Activated T-helper 1 cell treated with anti-CD3 and anti-CD28 coated beads, Interleukin-12 subunit alpha, Interleukin-12 subunit beta, Interleukin-2, Interleukin-4 antibody, amounts not matched to agents 30 ng/mL and 10 ng/mL and 1 ng/mL, durations not matched to agents 14 hours and 24 hours and 36 hours (primary cell): ENCODE results near the gene PRAMEF8. TPM values are rescaled to one million over a fixed set of nuclear protein-coding genes. Genes with fewer than 3 reads are reported as not detected.
"Not testable (repeated sequence)": the region's sequence is repeated elsewhere in the genome, so short reads cannot be mapped to it uniquely, and the experiment has no call there.

ENCODE experiments used
- DNase-seq: peaks from one replicate; pipeline ENCODE4 v3.0.0; 2021; ENCODE audit warnings: low spot score
- H3K27ac Mint-ChIP-seq: one replicate; pipeline ENCODE4 v1.8.0; 2021; ENCODE audit warnings: mild to moderate bottlenecking, mixed read lengths
- H3K27me3 Mint-ChIP-seq: one replicate; pipeline ENCODE4 v1.8.0; 2022; ENCODE audit warnings: mild to moderate bottlenecking, moderate library complexity, mixed read lengths; ENCODE audit not compliant: insufficient read depth
- H3K36me3 Mint-ChIP-seq: one replicate; pipeline ENCODE4 v1.8.0; 2021; ENCODE audit warnings: low read depth, mixed read lengths
- H3K4me1 Mint-ChIP-seq: one replicate; pipeline ENCODE4 v1.8.0; 2021; ENCODE audit warnings: low read depth, mixed read lengths
- H3K4me3 Mint-ChIP-seq: one replicate; pipeline ENCODE4 v1.8.0; 2021; ENCODE audit warnings: mild to moderate bottlenecking, moderate library complexity, mixed read lengths
- H3K9me3 Mint-ChIP-seq: one replicate; pipeline ENCODE4 v1.8.0; 2021; ENCODE audit warnings: mixed read lengths
- intact Hi-C: fragments of 100-400 bp; cut with micrococcal nuclease; formaldehyde crosslinking; loops from one replicate; pipeline ENCODE4 v1.15.1; 2024
- total RNA-seq: library from RNA; stranded (reverse); gene quantifications from 2 replicates; pipeline ENCODE4 v1.2.3, GENCODE V29; 2022

The PRAMEF8 gene
- not detected in 2 replicates for total RNA-seq

DNA sequence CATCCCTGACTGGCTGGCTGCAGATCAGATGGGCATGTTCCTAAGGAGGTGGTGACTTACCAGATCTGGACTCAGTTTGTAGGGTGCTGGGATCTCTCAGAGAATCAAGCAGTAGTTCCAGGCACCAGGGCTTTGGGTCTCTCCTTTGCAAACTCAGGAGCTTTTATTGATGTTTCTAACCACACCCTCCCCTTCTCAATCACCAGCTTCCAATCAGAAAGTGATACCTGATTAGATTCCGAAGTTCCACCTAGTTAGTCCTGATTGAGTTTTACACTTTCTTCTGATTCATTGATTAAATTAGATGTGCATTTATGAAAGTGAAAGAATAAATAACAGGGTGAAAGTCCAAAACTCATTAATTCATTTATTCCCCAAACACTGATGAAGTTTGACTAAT, at the start of gene PRAMEF8:
TSS of gene PRAMEF8 (minus strand) at position 101 of the 400 bp plus-strand sequence. CDS start 1,046 bp downstream, outside the sequence.
- H3K4me1 Mint-ChIP-seq, H3K27me3 Mint-ChIP-seq, intact Hi-C loops, H3K36me3 Mint-ChIP-seq, DNase-seq, H3K4me3 Mint-ChIP-seq, H3K27ac Mint-ChIP-seq, H3K9me3 Mint-ChIP-seq: not testable (repeated sequence)

DNA sequence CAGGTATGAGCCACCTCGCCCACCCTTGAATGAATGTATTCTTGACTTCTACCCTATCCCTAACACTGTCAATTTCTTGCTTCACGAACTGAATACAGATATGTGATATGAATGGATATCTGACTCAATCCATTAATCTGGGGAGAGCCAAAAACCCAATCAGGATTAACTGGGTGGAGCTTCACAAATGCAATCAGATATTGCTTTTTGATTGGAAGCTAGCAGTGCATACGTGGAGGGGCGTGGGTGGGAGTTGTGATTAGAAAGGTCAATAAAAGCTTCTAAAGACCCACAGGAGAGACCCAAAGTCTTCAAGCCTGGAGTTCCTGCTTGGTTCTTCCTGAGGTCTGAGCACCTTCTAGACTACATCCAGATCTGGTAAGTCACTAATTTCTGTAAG, 30.3 kb upstream of the PRAMEF8 start, which contains the start of gene PRAMEF15:
TSS of gene PRAMEF15 (plus strand) at position 301 of the 400 bp plus-strand sequence. CDS start 2,827 bp downstream, outside the sequence.
- H3K4me1 Mint-ChIP-seq, H3K36me3 Mint-ChIP-seq, H3K27me3 Mint-ChIP-seq, H3K27ac Mint-ChIP-seq, intact Hi-C loops, DNase-seq, H3K9me3 Mint-ChIP-seq, H3K4me3 Mint-ChIP-seq: not testable (repeated sequence)

DNA sequence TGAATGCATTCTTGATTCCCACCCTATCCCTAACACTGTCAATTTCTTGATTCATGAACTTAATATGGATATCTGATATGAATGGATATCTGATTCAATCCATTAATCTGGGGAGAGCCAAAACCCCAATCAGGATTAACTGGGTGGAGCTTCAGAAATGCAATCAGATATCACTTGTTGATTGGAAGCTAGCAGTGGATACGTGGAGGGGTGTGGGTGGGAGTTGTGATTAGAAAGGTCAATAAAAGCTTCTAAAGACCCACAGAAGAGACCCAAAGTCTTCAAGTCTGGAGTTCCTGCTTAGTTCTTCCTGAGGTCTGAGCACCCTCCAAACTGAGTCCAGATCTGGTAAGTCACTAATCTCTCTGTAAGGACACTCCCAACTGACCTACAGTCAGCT, 18.3 kb upstream of the PRAMEF8 start, which contains the start of gene PRAMEF33:
TSS of gene PRAMEF33 (plus strand) at position 301 of the 400 bp plus-strand sequence. CDS start 2,416 bp downstream, outside the sequence.
- H3K9me3 Mint-ChIP-seq, intact Hi-C loops, H3K4me3 Mint-ChIP-seq, H3K36me3 Mint-ChIP-seq, H3K27me3 Mint-ChIP-seq, DNase-seq, H3K27ac Mint-ChIP-seq, H3K4me1 Mint-ChIP-seq: not testable (repeated sequence)

DNA sequence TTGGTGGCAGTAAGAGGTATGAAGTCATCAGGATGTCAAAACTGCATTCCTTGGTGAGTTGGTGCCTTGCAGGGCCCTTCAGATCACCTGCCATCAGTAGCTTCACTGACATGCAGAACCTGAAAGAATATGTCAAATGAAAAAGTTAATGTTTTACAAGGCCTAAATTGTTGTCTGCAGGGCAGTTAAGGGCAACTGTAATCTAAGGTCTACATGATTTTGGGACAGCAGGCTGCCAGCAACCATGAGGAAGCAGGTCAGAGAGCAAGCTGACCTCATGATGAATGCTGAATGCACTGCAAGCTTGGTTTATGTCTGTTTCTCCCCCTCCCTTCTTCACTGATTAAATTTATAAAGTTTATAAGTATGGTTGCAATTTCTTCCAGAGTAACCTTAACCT, 17.3 kb upstream of the PRAMEF8 start:
- H3K4me3 Mint-ChIP-seq, DNase-seq, H3K4me1 Mint-ChIP-seq, H3K9me3 Mint-ChIP-seq, H3K27ac Mint-ChIP-seq, intact Hi-C loops, H3K27me3 Mint-ChIP-seq, H3K36me3 Mint-ChIP-seq: not testable (repeated sequence)

DNA sequence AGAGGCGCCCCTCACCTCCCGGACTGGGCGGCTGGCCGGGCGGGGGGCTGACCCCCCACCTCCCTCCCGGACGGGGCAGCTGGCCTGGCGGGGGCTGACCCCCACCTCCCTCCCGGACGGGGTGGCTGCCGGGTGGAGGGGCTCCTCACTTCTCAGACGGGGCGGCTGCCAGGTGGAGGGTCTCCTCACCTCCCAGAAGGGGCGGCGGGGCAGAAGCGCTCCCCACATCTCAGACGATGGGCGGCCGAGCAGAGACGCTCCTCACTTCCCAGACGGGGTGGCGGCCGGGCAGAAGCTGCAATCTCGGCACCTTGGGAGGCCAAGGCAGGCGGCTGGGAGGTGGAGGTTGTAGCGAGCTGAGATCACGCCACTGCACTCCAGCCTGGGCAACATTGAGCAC, 13.8 kb upstream of the PRAMEF8 start:
- DNase-seq, H3K27ac Mint-ChIP-seq, H3K36me3 Mint-ChIP-seq, H3K27me3 Mint-ChIP-seq, H3K4me1 Mint-ChIP-seq, H3K4me3 Mint-ChIP-seq, intact Hi-C loops, H3K9me3 Mint-ChIP-seq: not testable (repeated sequence)

DNA sequence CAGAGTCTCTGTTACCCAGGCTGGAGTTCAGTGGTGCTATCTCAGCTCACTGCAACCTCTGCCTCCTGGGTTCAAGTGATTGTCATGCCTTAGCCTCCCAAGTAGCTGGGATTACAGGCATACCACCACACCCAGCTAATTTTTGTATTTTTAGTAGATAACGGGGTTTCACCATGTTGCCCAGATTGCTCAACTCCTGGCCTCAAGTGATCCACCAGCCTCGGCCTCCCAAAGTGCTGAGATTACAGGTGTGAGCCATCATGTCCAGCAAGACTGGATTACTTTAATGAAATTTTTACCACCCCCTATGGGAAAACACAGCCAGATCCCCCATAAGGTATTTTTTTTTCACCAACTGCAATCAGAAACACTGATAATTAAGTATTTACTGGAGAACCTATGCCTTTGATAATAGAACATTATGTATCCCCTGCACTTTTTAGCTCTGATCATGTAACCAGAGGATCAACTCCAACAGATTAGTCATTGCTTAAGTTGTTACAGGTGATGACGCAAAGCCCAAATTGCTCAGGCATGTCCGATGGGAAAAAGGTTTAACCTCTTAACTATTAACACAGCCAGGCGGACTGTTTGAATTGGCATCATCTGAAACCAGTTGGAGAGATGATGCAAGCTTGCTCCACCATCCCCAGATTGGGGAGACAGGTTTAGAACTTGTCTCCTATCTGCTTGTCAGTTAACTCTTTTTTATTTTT, 12.4 kb upstream of the PRAMEF8 start:
- H3K36me3 Mint-ChIP-seq, H3K27me3 Mint-ChIP-seq, H3K4me3 Mint-ChIP-seq, intact Hi-C loops, H3K4me1 Mint-ChIP-seq, H3K9me3 Mint-ChIP-seq, DNase-seq, H3K27ac Mint-ChIP-seq: not testable (repeated sequence)

DNA sequence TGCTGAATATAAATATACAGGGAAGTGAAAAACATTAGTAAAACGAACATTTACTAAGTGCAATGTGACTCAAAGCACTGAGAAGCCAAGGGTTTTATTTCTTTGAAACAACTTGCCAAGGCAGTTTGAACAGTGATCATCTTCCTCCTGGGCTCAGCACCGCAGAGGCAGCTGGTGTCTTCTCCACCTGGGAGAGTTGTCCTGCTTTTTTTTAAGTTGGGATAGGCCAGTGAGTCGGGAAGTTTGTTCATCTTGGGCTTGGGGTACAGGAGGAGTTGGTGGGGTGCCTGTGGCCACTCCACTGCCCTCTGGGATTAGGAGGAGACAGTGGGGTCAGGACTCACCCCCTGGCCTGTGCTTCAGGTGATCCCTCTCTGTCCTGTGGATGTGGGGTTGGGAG, 4.1 kb upstream of the PRAMEF8 start:
- H3K27me3 Mint-ChIP-seq, intact Hi-C loops, DNase-seq, H3K4me1 Mint-ChIP-seq, H3K27ac Mint-ChIP-seq, H3K36me3 Mint-ChIP-seq, H3K4me3 Mint-ChIP-seq, H3K9me3 Mint-ChIP-seq: not testable (repeated sequence)

DNA sequence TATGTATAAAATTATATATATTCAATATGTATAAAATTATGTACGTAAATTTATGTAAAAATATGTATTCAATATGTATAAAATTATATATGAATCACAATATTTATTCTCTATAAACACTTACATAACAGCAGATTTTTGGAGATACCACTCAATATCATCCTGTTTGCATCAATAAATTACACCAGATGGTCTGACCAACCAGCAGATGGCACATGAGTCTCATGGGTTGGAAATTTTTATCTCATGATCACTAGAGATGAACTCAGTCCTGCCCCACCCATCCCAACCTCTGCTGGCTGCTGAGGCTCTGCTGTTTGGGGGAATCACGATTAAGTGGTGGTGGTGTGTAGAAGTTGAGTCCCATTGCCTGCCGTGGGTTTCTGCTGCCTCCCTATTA, 5.3 kb downstream of the PRAMEF8 start:
- H3K27ac Mint-ChIP-seq, DNase-seq, H3K9me3 Mint-ChIP-seq, H3K27me3 Mint-ChIP-seq, H3K4me1 Mint-ChIP-seq, H3K4me3 Mint-ChIP-seq, H3K36me3 Mint-ChIP-seq, intact Hi-C loops: not testable (repeated sequence)

DNA sequence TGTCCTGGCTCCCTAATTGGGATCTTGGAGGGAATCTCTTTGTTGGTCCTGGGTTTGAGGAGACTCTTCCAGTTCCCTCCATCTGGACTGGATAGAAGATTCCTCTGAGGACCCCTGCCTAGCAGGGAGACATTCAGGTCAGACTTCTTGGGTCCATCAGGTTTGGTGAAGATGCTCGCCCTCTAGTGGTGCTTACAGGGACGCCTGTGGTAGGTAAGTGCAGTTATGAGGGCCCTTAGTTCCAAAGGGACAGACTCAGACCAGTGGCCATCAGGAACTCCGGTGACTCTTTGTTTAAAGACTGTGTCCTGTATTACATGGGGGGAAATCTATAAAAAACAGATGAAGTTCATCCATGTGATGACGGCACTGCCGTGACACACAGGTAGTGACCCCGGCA, 7.9 kb downstream of the PRAMEF8 start:
- intact Hi-C loops, H3K36me3 Mint-ChIP-seq, DNase-seq, H3K27me3 Mint-ChIP-seq, H3K9me3 Mint-ChIP-seq, H3K4me1 Mint-ChIP-seq, H3K4me3 Mint-ChIP-seq, H3K27ac Mint-ChIP-seq: not testable (repeated sequence)

DNA sequence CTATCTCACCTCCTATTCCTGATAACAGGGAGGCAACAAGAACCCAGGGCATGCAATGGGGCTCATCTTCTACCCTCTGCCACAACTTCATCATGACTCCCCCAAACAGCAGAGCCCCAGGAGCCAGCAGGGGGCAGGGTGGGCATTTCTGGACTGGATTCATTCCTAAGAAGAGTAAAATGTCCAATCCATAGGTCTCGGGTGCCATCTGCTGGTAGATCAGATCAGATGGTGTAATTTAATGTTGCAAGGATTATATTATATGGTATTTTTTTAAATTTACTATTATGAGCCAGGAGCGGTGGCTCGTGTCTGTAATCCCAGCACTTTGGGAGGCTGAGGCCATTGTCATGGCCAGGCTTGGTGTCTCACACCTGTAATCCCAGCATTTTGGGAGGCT, 19.8 kb downstream of the PRAMEF8 start:
- H3K27me3 Mint-ChIP-seq, H3K36me3 Mint-ChIP-seq, H3K27ac Mint-ChIP-seq, DNase-seq, H3K4me3 Mint-ChIP-seq, intact Hi-C loops, H3K9me3 Mint-ChIP-seq, H3K4me1 Mint-ChIP-seq: not testable (repeated sequence)

DNA sequence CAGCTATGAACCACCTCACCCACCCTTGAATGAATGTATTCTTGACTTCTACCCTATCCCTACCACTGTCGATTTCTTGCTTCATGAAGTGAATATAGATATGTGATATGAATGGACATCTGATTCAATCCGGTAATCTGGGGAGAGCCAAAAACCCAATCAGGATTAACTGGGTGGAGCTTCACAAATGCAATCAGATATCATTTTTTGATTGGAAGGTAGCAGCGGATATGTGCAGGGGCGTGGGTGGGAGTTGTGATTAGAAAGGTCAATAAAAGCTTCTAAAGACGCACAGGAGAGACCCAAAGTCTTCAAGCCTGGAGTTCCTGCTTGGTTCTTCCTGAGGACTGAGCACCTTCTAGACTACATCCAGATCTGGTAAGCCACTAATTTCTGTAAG, 31.0 kb downstream of the PRAMEF8 start, which contains the start of gene PRAMEF5:
TSS of gene PRAMEF5 (plus strand) at position 301 of the 400 bp plus-strand sequence. CDS start 5,071 bp downstream, outside the sequence.
- DNase-seq, H3K27ac Mint-ChIP-seq, H3K36me3 Mint-ChIP-seq, H3K4me1 Mint-ChIP-seq, H3K4me3 Mint-ChIP-seq, intact Hi-C loops, H3K9me3 Mint-ChIP-seq, H3K27me3 Mint-ChIP-seq: not testable (repeated sequence)

DNA sequence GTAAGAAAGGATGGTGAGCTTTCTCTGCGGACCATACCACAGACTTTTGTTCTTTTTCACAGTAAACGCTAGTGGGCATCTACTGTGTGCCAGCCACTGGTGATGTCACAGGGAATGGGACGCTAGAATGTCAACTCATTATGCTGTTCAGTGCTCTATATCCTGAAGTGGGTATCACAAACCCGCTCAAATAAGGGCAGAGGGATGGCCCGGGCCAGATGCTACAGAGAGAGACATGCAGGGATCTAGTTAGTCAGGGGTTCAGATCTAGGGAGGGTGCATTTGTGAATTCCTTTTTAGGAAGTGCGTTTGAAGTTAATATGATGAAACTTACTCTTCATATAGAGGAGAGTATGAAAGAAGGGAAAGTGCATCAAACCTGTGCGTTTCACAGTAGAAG, 37.8 kb downstream of the PRAMEF8 start:
- DNase-seq, H3K27ac Mint-ChIP-seq, intact Hi-C loops, H3K9me3 Mint-ChIP-seq, H3K36me3 Mint-ChIP-seq, H3K4me3 Mint-ChIP-seq, H3K27me3 Mint-ChIP-seq, H3K4me1 Mint-ChIP-seq: not testable (repeated sequence)

DNA sequence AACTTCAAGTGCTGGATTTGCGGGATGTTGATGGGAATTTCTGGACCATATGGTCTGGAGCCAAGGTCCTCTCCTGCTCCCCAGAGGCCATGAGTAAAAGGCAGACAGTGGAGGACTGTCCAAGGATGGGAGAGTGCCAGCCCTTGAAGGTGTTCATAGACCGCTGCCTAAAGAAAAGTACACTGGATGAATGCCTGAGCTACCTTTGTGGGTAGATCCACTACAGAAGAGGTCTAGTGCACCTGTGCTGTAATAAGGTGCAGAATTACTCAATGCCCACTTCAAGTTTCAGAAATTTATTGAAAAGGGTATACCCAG, 38.4 kb downstream of the PRAMEF8 start:
- H3K27ac Mint-ChIP-seq, H3K4me3 Mint-ChIP-seq, H3K27me3 Mint-ChIP-seq, H3K4me1 Mint-ChIP-seq, H3K9me3 Mint-ChIP-seq, DNase-seq, intact Hi-C loops, H3K36me3 Mint-ChIP-seq: not testable (repeated sequence)
